HCT116 (cell line): Measurements from ENCODE around the gene UBE2N. TPM values are rescaled to one million over a fixed set of nuclear protein-coding genes. Genes with fewer than 3 reads are reported as not detected.

Experiments used
- ATAC-seq: fragments of 200-7000 bp; cut with Tn5 transposase; 2 replicates; pipeline ENCODE4 v1.9.1; 2020; ENCODE audit warnings: mild to moderate bottlenecking, moderate library complexity
- BruUV-seq: library from RNA; stranded (reverse); fragments of 400-500 nt; replicated peaks from 2 replicates; lab custom pipeline; 2021; lab: Mats Ljungman, UMichigan
- CTCF ChIA-PET: fragments of 300-600 bp; sonication (Branson Sonifier 250); formaldehyde crosslinking; loops from one replicate; lab custom pipeline; 2021; ENCODE audit warnings: antibody characterized with exemption; lab: Charles Lee
- POLR2A ChIA-PET: fragments of 300-600, 350-600 bp; sonication (Branson Sonifier 250); formaldehyde crosslinking; loops from one replicate; lab custom pipeline; 2021; ENCODE audit warnings: antibody characterized with exemption; lab: Charles Lee
- RAD21 ChIA-PET, 2 experiments: fragments of 300-600 bp; sonication (Branson Sonifier 250); formaldehyde crosslinking; loops; one replicate each; lab custom pipeline; 2023; ENCODE audit warnings: low total read pairs in 2 of 2; ENCODE audit not compliant: uncharacterized antibody in 2 of 2, unreplicated experiment in 2 of 2, low non-redundant PET in 1 of 2; lab: Charles Lee
- DNase-seq: peaks from one replicate; pipeline ENCODE4 v3.0.0-alpha.2; 2010; ENCODE audit warnings: low read depth, low spot score
- H2AFZ ChIP-seq: fragments of 200-600 bp; shearing (Covaris generic), sonication (generic); 2 replicates; pipeline ENCODE4 v1.6.1; 2017; ENCODE audit warnings: low read depth, mixed run types, mixed read lengths, antibody characterized with exemption, low read length; ENCODE audit not compliant: poor library complexity, severe bottlenecking
- H3K27ac ChIP-seq: 2 replicates; pipeline ENCODE4 v1.5.1; 2012; ENCODE audit warnings: low read depth, low read length
- H3K27me3 ChIP-seq: fragments of 200-600 bp; sonication (generic); 2 replicates; pipeline ENCODE4 v1.6.1; 2016; ENCODE audit warnings: mixed run types, low read length, mixed read lengths; ENCODE audit not compliant: insufficient read depth
- H3K36me3 ChIP-seq, 2 experiments: fragments of 200-500 bp in 1 of 2; fragments of 200-600 bp in 1 of 2; sonication (Bioruptor generic) in 1 of 2; sonication (generic) in 1 of 2; 2 replicates each; pipeline versions ENCODE4 v1.5.1 to v1.6.1; 2014 to 2016; ENCODE audit warnings: low read length in 2 of 2, inconsistent platforms in 1 of 2, mixed read lengths in 1 of 2, mixed run types in 1 of 2; ENCODE audit not compliant: insufficient read depth in 2 of 2, control insufficient read depth in 1 of 2
- H3K4me1 ChIP-seq, 2 experiments: fragments of 200-600 bp in 1 of 2; sonication (generic) in 1 of 2; 2 replicates each; pipeline versions ENCODE4 v1.5.1 to v1.6.1; 2012 to 2017; ENCODE audit warnings: low read length in 2 of 2, inconsistent platforms in 1 of 2, mild to moderate bottlenecking in 1 of 2, mixed read lengths in 1 of 2, mixed run types in 1 of 2, moderate library complexity in 1 of 2; ENCODE audit not compliant: insufficient read depth in 2 of 2, control insufficient read depth in 1 of 2
- H3K4me2 ChIP-seq: fragments of 200-600 bp; sonication (generic); 2 replicates; pipeline ENCODE4 v1.6.1; 2017; ENCODE audit warnings: mixed run types, low read length, mixed read lengths
- H3K4me3 ChIP-seq, 2 experiments: fragments of 200-600 bp in 1 of 2; sonication (generic) in 1 of 2; replicated peaks in 1 of 2; 2 replicates each; pipeline ENCODE4 v1.5.1; 2011 to 2016; ENCODE audit warnings: low read length in 2 of 2, control low read depth in 1 of 2, low read depth in 1 of 2, mild to moderate bottlenecking in 1 of 2, mixed read lengths in 1 of 2, mixed run types in 1 of 2
- H3K79me2 ChIP-seq: fragments of 200-600 bp; sonication (generic); 2 replicates; pipeline ENCODE4 v1.6.1; 2017; ENCODE audit warnings: mild to moderate bottlenecking, mixed run types, low read length, moderate library complexity, mixed read lengths; ENCODE audit not compliant: insufficient read depth
- H3K9ac ChIP-seq: fragments of 200-600 bp; sonication (generic); 2 replicates; pipeline ENCODE4 v1.6.1; 2016; ENCODE audit warnings: low read length, mixed read lengths
- H3K9me2 ChIP-seq: fragments of 200-600 bp; sonication (generic), shearing (Covaris generic); 2 replicates; pipeline ENCODE4 v1.6.1; 2017; ENCODE audit warnings: mixed run types, mild to moderate bottlenecking, moderate library complexity; ENCODE audit not compliant: insufficient read depth
- H3K9me3 ChIP-seq, 2 experiments: fragments of 200-500 bp in 1 of 2; fragments of 200-600 bp in 1 of 2; sonication (Bioruptor generic) in 1 of 2; sonication (generic) in 1 of 2; 2 replicates each; pipeline ENCODE4 v1.6.1; 2014 to 2017; ENCODE audit warnings: low read length in 2 of 2, mixed read lengths in 2 of 2, inconsistent platforms in 1 of 2, low read depth in 1 of 2, mild to moderate bottlenecking in 1 of 2, mixed run types in 1 of 2, moderate library complexity in 1 of 2; ENCODE audit not compliant: control insufficient read depth in 1 of 2, insufficient read depth in 1 of 2
- H4K20me1 ChIP-seq: fragments of 200-600 bp; sonication (generic), shearing (Covaris generic); 2 replicates; pipeline ENCODE4 v1.6.1; 2017; ENCODE audit warnings: mixed run types, mild to moderate bottlenecking, moderate library complexity; ENCODE audit not compliant: insufficient read depth
- CBX3 ChIP-seq: IDR thresholded peaks from 2 replicates; pipeline ENCODE4 v1.6.1; 2012; ENCODE audit warnings: low read depth
- CEBPB ChIP-seq: IDR thresholded peaks from 2 replicates; pipeline ENCODE4 v1.6.1; 2012; ENCODE audit warnings: low read depth
- CTCF ChIP-seq, 3 experiments: fragments of 200-600 bp in 1 of 3; sonication (generic) in 1 of 3; IDR thresholded peaks in 2 of 3; conservative IDR thresholded peaks in 1 of 3; 2 replicates each; pipeline ENCODE4 v1.5.1; 2012 to 2017; ENCODE audit warnings: low read depth in 2 of 3, low read length in 2 of 3, antibody characterized with exemption in 1 of 3, borderline replicate concordance in 1 of 3, control low read depth in 1 of 3, mild to moderate bottlenecking in 1 of 3, mixed read lengths in 1 of 3, mixed run types in 1 of 3, moderate library complexity in 1 of 3; ENCODE audit not compliant: insufficient read depth in 1 of 3
- EGR1 ChIP-seq: IDR thresholded peaks from 2 replicates; pipeline ENCODE4 v1.6.1; 2012; ENCODE audit warnings: low read depth
- EZH2 ChIP-seq: fragments of 200-600 bp; sonication (generic); IDR thresholded peaks from 2 replicates; pipeline ENCODE4 v1.6.1; 2017; ENCODE audit warnings: antibody characterized with exemption, mixed run types
- EZH2phosphoT487 ChIP-seq: fragments of 200-600 bp; IDR thresholded peaks from 2 replicates; pipeline ENCODE4 v1.6.1; 2018; ENCODE audit warnings: antibody characterized with exemption, borderline replicate concordance
- JUND ChIP-seq: IDR thresholded peaks from 2 replicates; pipeline ENCODE4 v1.6.1; 2012
- POLR2AphosphoS5 ChIP-seq: IDR thresholded peaks from 2 replicates; pipeline ENCODE4 v1.6.1; 2011; ENCODE audit warnings: mild to moderate bottlenecking, low read depth, low read length, moderate library complexity
- RAD21 ChIP-seq: IDR thresholded peaks from 2 replicates; pipeline ENCODE4 v1.6.1; 2012; ENCODE audit warnings: low read depth, mild to moderate bottlenecking
- SIN3A ChIP-seq: IDR thresholded peaks from 2 replicates; pipeline ENCODE4 v1.6.1; 2012; ENCODE audit warnings: low read depth
- SRF ChIP-seq: IDR thresholded peaks from 2 replicates; pipeline ENCODE4 v1.6.1; 2012; ENCODE audit warnings: low read depth
- ZFX ChIP-seq: fragments of 450-650 bp; IDR thresholded peaks from 2 replicates; pipeline ENCODE4 v1.6.1; 2017
- ZNF274 ChIP-seq: fragments of 200-500 bp; sonication (Bioruptor generic); IDR thresholded peaks from 2 replicates; pipeline ENCODE4 v1.6.1; 2014; ENCODE audit warnings: mild to moderate bottlenecking, low read depth, low read length, inconsistent platforms
- intact Hi-C: fragments of 100-400 bp; cut with micrococcal nuclease; formaldehyde crosslinking; loops from 2 replicates; pipeline ENCODE4 v1.10.0; 2022
- total RNA-seq: library from RNA; stranded (reverse); gene quantifications from one replicate; pipeline ENCODE4 v1.2.1, GENCODE V29; 2021; ENCODE audit not compliant: unreplicated experiment
- TF ChIP-seq, protein P1 (sequence below): IDR thresholded peaks from 2 replicates; pipeline ENCODE4 v1.6.1; 2012; ENCODE audit warnings: low read depth

The UBE2N gene
- total RNA-seq, 1 experiment from 2014 or later = 140 TPM

DNA sequence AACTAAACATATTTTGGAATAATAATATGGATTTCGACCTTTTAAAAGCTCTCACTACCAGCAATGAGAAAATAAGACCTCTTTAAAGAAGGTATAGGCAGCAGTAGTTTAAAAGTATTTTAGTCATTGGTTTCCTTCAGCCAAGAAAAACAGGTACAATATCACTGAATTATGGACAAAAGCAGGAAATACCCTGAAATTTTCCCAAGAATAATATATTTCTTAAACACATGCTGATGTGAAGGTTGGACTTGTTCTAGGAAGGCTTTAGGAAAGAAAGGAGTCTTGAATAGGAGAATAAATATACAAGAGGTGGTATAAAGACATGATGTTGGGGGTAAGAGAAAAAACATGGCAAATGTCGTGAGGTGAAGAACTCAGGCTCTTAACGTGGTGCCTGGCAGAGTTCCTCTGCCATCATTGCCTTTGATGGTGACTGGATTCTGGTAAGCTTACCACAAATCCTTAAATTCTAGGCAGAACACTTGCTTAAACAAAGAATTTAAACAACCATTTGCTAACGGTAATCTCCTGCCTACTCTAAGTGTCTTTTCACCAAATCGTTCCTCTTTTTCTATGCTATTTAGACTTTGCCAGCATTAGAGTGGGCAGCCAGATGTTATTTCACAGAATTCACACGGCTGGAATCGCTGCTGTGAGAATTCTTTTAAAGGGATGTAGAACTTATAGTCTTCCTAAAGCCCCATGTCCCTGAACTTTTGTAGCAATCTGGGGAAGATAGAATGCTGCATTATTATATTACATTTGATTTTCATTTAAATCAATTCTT, 75.9 kb downstream of the UBE2N start:
- H4K20me1 ChIP-seq = no peaks in the 10 kb centered on the region
- H3K9ac ChIP-seq = no peak overlapping the region
- H3K4me1 ChIP-seq = no peaks in the 10 kb centered on the region
- RAD21 ChIA-PET = no interaction called here
- no peak overlapping the region for H3K4me3 ChIP-seq
- DNase-seq (no peak), ATAC-seq (no peak)
- no peak overlapping the region for H2AFZ ChIP-seq
- no peaks in the 10 kb centered on the region for H3K79me2 ChIP-seq
- H3K9me2 ChIP-seq = no peaks in the 10 kb centered on the region
- H3K4me2 ChIP-seq = no peak overlapping the region
- no peaks in the 10 kb centered on the region for H3K36me3 ChIP-seq
- CTCF ChIA-PET = no interaction called here
- intact Hi-C loops = no loop called here
- TF ChIP-seq EGR1 (no peak), SRF (no peak), CBX3 (no peak), POLR2AphosphoS5 (no peak), ZNF274 (no peak), CTCF (IDR thresholded peaks at IDR 0.05 in 2 of 3, conservative IDR thresholded peaks at IDR 0.05 in 1 of 3; ENCODE audit: borderline replicate concordance in 1 of 3, insufficient read depth in 1 of 3, low read depth in 2 of 3, low read length in 2 of 3) (no peak), SIN3A (no peak), JUND (no peak), EZH2phosphoT487 (no peak), CEBPB (no peak), EZH2 (no peak), RAD21 (no peak), ZFX (no peak)
- TF ChIP-seq, protein P1, sequence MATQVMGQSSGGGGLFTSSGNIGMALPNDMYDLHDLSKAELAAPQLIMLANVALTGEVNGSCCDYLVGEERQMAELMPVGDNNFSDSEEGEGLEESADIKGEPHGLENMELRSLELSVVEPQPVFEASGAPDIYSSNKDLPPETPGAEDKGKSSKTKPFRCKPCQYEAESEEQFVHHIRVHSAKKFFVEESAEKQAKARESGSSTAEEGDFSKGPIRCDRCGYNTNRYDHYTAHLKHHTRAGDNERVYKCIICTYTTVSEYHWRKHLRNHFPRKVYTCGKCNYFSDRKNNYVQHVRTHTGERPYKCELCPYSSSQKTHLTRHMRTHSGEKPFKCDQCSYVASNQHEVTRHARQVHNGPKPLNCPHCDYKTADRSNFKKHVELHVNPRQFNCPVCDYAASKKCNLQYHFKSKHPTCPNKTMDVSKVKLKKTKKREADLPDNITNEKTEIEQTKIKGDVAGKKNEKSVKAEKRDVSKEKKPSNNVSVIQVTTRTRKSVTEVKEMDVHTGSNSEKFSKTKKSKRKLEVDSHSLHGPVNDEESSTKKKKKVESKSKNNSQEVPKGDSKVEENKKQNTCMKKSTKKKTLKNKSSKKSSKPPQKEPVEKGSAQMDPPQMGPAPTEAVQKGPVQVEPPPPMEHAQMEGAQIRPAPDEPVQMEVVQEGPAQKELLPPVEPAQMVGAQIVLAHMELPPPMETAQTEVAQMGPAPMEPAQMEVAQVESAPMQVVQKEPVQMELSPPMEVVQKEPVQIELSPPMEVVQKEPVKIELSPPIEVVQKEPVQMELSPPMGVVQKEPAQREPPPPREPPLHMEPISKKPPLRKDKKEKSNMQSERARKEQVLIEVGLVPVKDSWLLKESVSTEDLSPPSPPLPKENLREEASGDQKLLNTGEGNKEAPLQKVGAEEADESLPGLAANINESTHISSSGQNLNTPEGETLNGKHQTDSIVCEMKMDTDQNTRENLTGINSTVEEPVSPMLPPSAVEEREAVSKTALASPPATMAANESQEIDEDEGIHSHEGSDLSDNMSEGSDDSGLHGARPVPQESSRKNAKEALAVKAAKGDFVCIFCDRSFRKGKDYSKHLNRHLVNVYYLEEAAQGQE = no peak
- POLR2A ChIA-PET = no interaction called here
- BruUV-seq = no TSS peak
- no peak overlapping the region for H3K27ac ChIP-seq
- no peaks in the 10 kb centered on the region for H3K27me3 ChIP-seq
- H3K9me3 ChIP-seq = no peaks in the 10 kb centered on the region
